GM18502 (cell line): ENCODE data around the gene SMCR8.
"Not testable (repeated sequence)": the region's sequence is repeated elsewhere in the genome, so short reads cannot be mapped to it uniquely, and the experiment has no call there.

Experiments used
- ATAC-seq: cut with Tn5 transposase; IDR thresholded peaks from one replicate; pipeline ENCODE4 v1.9.1; 2021; ENCODE audit warnings: mild to moderate bottlenecking; ENCODE audit not compliant: unreplicated experiment, poor library complexity

The SMCR8 gene

GRCh38 chr17:18314731-18315561, at the start of gene SMCR8, which contains the start of gene TOP3A:
TSS of gene SMCR8 (plus strand) at chr17:18315293. CDS start at chr17:18315790, 497 bp downstream.
TSS of gene TOP3A (minus strand) at chr17:18314994. CDS start at chr17:18314778, 216 bp downstream.
- peak; percentile 87 for ATAC-seq

- no peak for ATAC-seq
Observed at GRCh38 chr17:18267366-18267765, 47.7 kb upstream of the SMCR8 start.

- ATAC-seq = no peak
Observed at GRCh38 chr17:18267927-18268711, 47.0 kb upstream of the SMCR8 start.

- ATAC-seq = no peak
Observed at GRCh38 chr17:18270046-18270931, 44.8 kb upstream of the SMCR8 start.

GRCh38 chr17:18277076-18277475, 38.0 kb upstream of the SMCR8 start:
- ATAC-seq = no peak

- ATAC-seq = no peak
Observed at GRCh38 chr17:18278867-18279266, 36.2 kb upstream of the SMCR8 start.

GRCh38 chr17:18280249-18280648, 34.8 kb upstream of the SMCR8 start:
- no peak for ATAC-seq

- ATAC-seq = no peak
Observed at GRCh38 chr17:18280766-18281371, 34.2 kb upstream of the SMCR8 start.

- no peak for ATAC-seq
Observed at GRCh38 chr17:18281788-18282187, 33.3 kb upstream of the SMCR8 start.

GRCh38 chr17:18285296-18285695, 29.8 kb upstream of the SMCR8 start:
- no peak for ATAC-seq

- no peak for ATAC-seq
Observed at GRCh38 chr17:18291718-18292540, 23.2 kb upstream of the SMCR8 start.

GRCh38 chr17:18298061-18298460, 17.0 kb upstream of the SMCR8 start:
- ATAC-seq = not testable (repeated sequence)

- ATAC-seq = no peak
Observed at GRCh38 chr17:18300725-18301480, 14.2 kb upstream of the SMCR8 start.

GRCh38 chr17:18303206-18303605, 11.9 kb upstream of the SMCR8 start:
- ATAC-seq = not testable (repeated sequence)

GRCh38 chr17:18309202-18309601, 5.9 kb upstream of the SMCR8 start:
- no peak for ATAC-seq

- ATAC-seq = peak; percentile 6
Observed at GRCh38 chr17:18314059-18314730, 898 bp upstream of the SMCR8 start.

- ATAC-seq = peak; percentile 13
Observed at GRCh38 chr17:18315562-18315922, 449 bp downstream of the SMCR8 start.

- ATAC-seq = no peak
Observed at GRCh38 chr17:18315961-18316360, 868 bp downstream of the SMCR8 start.
